ENCODE data around the gene CHL1.

- TF ChIP-seq EZH2 (IDR thresholded peaks at IDR 0.05; ENCODE audit: borderline replicate concordance, low read depth, low read length, poor library complexity, severe bottlenecking) (no peak), CTCF (conservative IDR thresholded peaks at IDR 0.05; ENCODE audit: low read depth, low read length) (no peak)
These were observed 94.5 kb downstream of the CHL1 start for GRCh38 chr3:291028-291427.
